Measurements from ENCODE around the gene SLC36A4. TPM values are rescaled to one million over a fixed set of nuclear protein-coding genes. Genes with fewer than 3 reads are reported as not detected.

Gene SLC36A4
- total RNA-seq, 1 donor from 2014 or later: 6.8 TPM

DNA sequence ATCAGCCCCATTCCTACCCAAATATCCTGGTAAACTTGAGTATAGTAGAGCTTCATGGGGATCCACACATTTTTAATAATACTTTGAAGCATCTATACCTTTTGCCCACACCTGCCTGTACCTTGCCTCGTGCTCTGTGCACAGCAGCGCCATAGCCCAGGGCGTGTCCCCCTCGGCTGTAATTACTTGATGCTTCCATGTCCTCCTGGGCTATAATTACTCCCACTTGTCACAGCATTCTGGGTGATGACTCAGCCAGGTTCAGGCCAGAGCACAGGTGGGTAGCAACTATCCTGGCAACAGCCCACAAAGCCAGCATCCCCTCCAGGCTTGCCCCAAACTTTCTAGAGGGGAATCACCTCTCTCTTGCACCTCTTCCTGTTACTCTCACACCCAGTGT, 23.7 kb upstream of the SLC36A4 start:
- no peak overlapping the region for H3K4me3 ChIP-seq (ENCODE audit: low read length in 3 of 3)

DNA sequence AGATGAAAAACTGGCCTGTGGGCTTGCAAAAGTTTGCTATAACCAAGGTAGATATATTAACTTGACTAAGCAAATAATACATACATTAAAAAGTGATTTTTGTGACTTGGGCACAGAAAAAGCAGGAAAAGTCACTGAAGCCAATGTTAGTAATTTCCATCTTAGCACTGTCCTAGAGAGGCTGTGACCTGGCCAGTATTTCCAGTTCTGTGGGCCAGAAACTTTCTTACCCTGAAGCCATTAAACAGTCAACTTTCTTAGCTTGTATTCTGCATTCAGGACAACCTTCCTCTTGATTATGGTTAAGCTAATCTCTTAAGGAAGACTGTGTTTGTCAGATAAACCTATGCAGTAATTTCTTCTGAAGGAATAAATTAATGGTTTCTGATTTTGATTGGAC, 22.3 kb upstream of the SLC36A4 start:
- Histone ChIP-seq H3K9ac (ENCODE audit: low read depth in 1 of 3, low read length in 3 of 3) (no peak overlapping the region), H3K36me3 (ENCODE audit: control insufficient read depth in 3 of 3, insufficient read depth in 3 of 3, low read length in 3 of 3) (no peaks in the 10 kb centered on the region), H3K27me3 (ENCODE audit: control insufficient read depth in 3 of 3, insufficient read depth in 3 of 3, low read length in 3 of 3) (peaks cover 0 to 3% (median 0%) of the 10 kb centered on the region in 3 donors), H3K4me3 (ENCODE audit: low read length in 3 of 3) (no peak overlapping the region), H3K4me1 (ENCODE audit: control insufficient read depth in 3 of 3, insufficient read depth in 3 of 3, low read length in 3 of 3) (no peaks in the 10 kb centered on the region), H3K27ac (ENCODE audit: low read depth, low read length) (no peak overlapping the region), H3K9me3 (ENCODE audit: control insufficient read depth in 3 of 3, low read length in 3 of 3) (no peaks in the 10 kb centered on the region)

More for the DNA sequence above, 23.7 kb upstream of the SLC36A4 start:
- H3K9ac ChIP-seq (ENCODE audit: low read depth in 1 of 3, low read length in 3 of 3): no peak overlapping the region
- no peaks in the 10 kb centered on the region for H3K4me1 ChIP-seq (ENCODE audit: control insufficient read depth in 3 of 3, insufficient read depth in 3 of 3, low read length in 3 of 3)
- no peak overlapping the region for H3K27ac ChIP-seq (ENCODE audit: low read depth, low read length)
- H3K36me3 ChIP-seq (ENCODE audit: control insufficient read depth in 3 of 3, insufficient read depth in 3 of 3, low read length in 3 of 3): no peaks in the 10 kb centered on the region
- H3K9me3 ChIP-seq (ENCODE audit: control insufficient read depth in 3 of 3, low read length in 3 of 3): no peaks in the 10 kb centered on the region
- H3K27me3 ChIP-seq (ENCODE audit: control insufficient read depth in 3 of 3, insufficient read depth in 3 of 3, low read length in 3 of 3): peaks cover 0 to 3% (median 0%) of the 10 kb centered on the region in 3 donors

DNA sequence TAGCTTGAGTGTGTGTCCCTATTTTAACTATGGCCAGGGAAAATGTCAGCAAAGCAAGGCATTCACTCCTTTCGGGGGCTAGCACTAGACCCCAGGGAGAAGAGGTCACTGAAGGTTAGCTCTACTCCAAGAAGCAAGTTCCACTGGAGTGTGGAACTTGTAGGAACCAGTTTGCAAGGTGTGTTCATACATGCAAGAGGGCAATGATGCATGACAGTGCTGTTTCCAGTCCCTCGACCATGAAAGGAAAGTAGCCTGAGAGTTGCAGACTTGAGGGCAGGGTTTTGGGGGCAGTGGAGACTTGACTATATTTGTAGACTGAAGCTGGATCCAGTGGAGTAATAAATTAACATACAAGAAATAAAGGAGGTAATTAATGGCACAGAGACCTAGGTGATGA, 21.6 kb upstream of the SLC36A4 start:
- no peak overlapping the region for H3K27ac ChIP-seq (ENCODE audit: low read depth, low read length)
- no peaks in the 10 kb centered on the region for H3K9me3 ChIP-seq (ENCODE audit: control insufficient read depth in 3 of 3, low read length in 3 of 3)
- H3K4me3 ChIP-seq (ENCODE audit: low read length in 3 of 3): no peak overlapping the region
- no peak overlapping the region for H3K9ac ChIP-seq (ENCODE audit: low read depth in 1 of 3, low read length in 3 of 3)
- H3K36me3 ChIP-seq (ENCODE audit: control insufficient read depth in 3 of 3, insufficient read depth in 3 of 3, low read length in 3 of 3): no peaks in the 10 kb centered on the region
- H3K4me1 ChIP-seq (ENCODE audit: control insufficient read depth in 3 of 3, insufficient read depth in 3 of 3, low read length in 3 of 3): no peaks in the 10 kb centered on the region
- peaks cover 0 to 3% (median 0%) of the 10 kb centered on the region in 3 donors for H3K27me3 ChIP-seq (ENCODE audit: control insufficient read depth in 3 of 3, insufficient read depth in 3 of 3, low read length in 3 of 3)

DNA sequence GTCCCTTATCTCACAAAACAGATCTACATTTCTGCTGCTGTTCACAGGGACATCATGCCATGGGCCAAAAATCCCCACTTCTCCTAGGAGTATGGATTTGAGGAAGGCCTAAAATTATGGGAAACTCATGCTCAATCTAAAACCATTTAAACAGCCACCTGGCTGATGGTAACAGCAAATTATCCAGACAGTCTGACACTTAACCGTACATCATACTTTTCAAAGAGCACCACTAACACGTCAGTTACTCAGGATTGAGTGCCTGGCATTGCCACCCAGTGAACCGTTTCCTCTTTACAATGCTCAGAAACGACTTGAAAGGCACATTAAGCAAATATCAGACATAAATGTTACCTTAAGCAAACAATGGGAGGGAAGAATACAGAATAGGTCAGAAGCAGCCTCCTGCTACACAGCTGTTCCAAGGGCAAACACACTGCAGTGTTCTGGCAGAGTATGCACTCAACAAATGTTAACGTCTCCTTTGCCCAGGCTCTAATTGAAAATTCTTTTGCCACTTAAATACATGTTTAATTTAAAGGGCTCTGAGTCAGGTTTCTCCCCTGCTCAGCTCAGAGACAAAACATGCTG, 18.8 kb upstream of the SLC36A4 start:
- Histone ChIP-seq H3K27me3 (ENCODE audit: control insufficient read depth in 3 of 3, insufficient read depth in 3 of 3, low read length in 3 of 3) (peaks cover 0 to 2% (median 0%) of the 10 kb centered on the region in 3 donors), H3K27ac (ENCODE audit: low read depth, low read length) (no peak overlapping the region), H3K9me3 (ENCODE audit: control insufficient read depth in 3 of 3, low read length in 3 of 3) (no peaks in the 10 kb centered on the region)

DNA sequence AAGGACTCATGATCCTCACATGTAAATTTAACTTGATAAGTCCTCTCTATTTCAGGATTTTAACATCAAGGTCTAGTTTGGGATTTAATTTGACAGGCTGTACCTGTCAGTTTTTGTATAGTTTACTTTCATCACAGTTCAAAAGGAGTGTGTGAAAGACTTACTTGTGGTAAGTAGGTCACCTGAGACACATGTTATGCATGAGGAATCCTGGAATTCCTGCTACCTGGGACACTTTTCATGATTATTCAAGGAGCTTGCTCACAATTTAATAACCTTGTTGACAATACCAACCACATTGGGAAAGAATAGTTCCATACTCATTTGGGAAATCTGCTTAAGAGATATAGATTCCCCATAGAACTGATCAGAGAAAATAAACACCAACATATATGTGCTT, 15.8 kb upstream of the SLC36A4 start:
- H3K36me3 ChIP-seq (ENCODE audit: control insufficient read depth in 3 of 3, insufficient read depth in 3 of 3, low read length in 3 of 3): no peaks in the 10 kb centered on the region
- H3K27ac ChIP-seq (ENCODE audit: low read depth, low read length): no peak overlapping the region
- H3K9ac ChIP-seq (ENCODE audit: low read depth in 1 of 3, low read length in 3 of 3): no peak overlapping the region
- peaks cover 0 to 6% (median 0%) of the 10 kb centered on the region in 3 donors for H3K9me3 ChIP-seq (ENCODE audit: control insufficient read depth in 3 of 3, low read length in 3 of 3)
- no peaks in the 10 kb centered on the region for H3K27me3 ChIP-seq (ENCODE audit: control insufficient read depth in 3 of 3, insufficient read depth in 3 of 3, low read length in 3 of 3)
- no peaks in the 10 kb centered on the region for H3K4me1 ChIP-seq (ENCODE audit: control insufficient read depth in 3 of 3, insufficient read depth in 3 of 3, low read length in 3 of 3)
- no peak overlapping the region for H3K4me3 ChIP-seq (ENCODE audit: low read length in 3 of 3)

More for the DNA sequence above, 18.8 kb upstream of the SLC36A4 start:
- no peaks in the 10 kb centered on the region for H3K36me3 ChIP-seq (ENCODE audit: control insufficient read depth in 3 of 3, insufficient read depth in 3 of 3, low read length in 3 of 3)
- H3K9ac ChIP-seq (ENCODE audit: low read depth in 1 of 3, low read length in 3 of 3): no peak overlapping the region
- no peak overlapping the region for H3K4me3 ChIP-seq (ENCODE audit: low read length in 3 of 3)
- no peaks in the 10 kb centered on the region for H3K4me1 ChIP-seq (ENCODE audit: control insufficient read depth in 3 of 3, insufficient read depth in 3 of 3, low read length in 3 of 3)

DNA sequence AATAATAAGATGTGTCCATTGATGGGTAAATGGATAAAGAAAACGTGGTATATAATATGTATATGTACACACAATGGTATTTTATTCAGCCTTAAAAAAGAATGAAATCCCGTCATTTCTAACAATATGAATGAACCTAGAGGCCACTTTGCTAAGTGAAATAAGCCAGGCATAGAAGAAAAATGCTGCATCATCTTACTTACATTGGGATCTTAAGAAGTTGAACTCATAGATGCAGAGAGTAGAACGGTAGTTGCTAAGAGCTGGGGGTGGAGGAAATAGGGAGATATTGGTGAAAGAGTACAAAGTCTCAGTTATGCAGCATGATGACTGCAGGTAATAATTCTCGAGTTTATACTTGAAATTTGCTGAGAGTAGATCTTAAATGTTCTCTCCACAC, 14.3 kb upstream of the SLC36A4 start:
- H3K27ac ChIP-seq (ENCODE audit: low read depth, low read length): no peak overlapping the region
- H3K4me1 ChIP-seq (ENCODE audit: control insufficient read depth in 3 of 3, insufficient read depth in 3 of 3, low read length in 3 of 3): no peaks in the 10 kb centered on the region
- peaks cover 0 to 13% (median 3%) of the 10 kb centered on the region in 3 donors for H3K9me3 ChIP-seq (ENCODE audit: control insufficient read depth in 3 of 3, low read length in 3 of 3)
- no peaks in the 10 kb centered on the region for H3K36me3 ChIP-seq (ENCODE audit: control insufficient read depth in 3 of 3, insufficient read depth in 3 of 3, low read length in 3 of 3)
- no peak overlapping the region for H3K9ac ChIP-seq (ENCODE audit: low read depth in 1 of 3, low read length in 3 of 3)
- no peaks in the 10 kb centered on the region for H3K27me3 ChIP-seq (ENCODE audit: control insufficient read depth in 3 of 3, insufficient read depth in 3 of 3, low read length in 3 of 3)
- H3K4me3 ChIP-seq (ENCODE audit: low read length in 3 of 3): no peak overlapping the region

DNA sequence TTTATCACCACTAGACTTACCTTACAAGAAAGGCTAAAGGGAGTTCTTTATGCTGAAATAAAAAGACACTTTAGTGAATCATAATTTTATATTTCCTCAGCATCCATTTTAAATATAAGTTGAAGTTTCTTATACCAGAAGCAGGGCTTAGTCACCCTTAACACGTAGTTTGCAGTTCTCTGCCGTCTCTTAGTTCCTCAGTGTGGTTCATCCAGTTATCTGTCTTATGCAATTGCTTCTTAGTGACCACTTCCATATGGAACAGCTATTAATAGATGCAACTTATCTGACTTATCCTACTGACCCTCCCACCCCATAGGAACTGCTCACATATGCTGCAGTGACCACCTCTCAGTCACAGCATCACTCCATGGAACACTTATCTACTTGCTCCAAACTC, 11.7 kb upstream of the SLC36A4 start:
- Histone ChIP-seq H3K4me3 (ENCODE audit: low read length in 3 of 3) (no peak overlapping the region), H3K36me3 (ENCODE audit: control insufficient read depth in 3 of 3, insufficient read depth in 3 of 3, low read length in 3 of 3) (no peaks in the 10 kb centered on the region), H3K9ac (ENCODE audit: low read depth in 1 of 3, low read length in 3 of 3) (no peak overlapping the region), H3K9me3 (ENCODE audit: control insufficient read depth in 3 of 3, low read length in 3 of 3) (peaks cover 0 to 13% (median 3%) of the 10 kb centered on the region in 3 donors), H3K4me1 (ENCODE audit: control insufficient read depth in 3 of 3, insufficient read depth in 3 of 3, low read length in 3 of 3) (no peaks in the 10 kb centered on the region), H3K27ac (ENCODE audit: low read depth, low read length) (no peak overlapping the region), H3K27me3 (ENCODE audit: control insufficient read depth in 3 of 3, insufficient read depth in 3 of 3, low read length in 3 of 3) (no peaks in the 10 kb centered on the region)

DNA sequence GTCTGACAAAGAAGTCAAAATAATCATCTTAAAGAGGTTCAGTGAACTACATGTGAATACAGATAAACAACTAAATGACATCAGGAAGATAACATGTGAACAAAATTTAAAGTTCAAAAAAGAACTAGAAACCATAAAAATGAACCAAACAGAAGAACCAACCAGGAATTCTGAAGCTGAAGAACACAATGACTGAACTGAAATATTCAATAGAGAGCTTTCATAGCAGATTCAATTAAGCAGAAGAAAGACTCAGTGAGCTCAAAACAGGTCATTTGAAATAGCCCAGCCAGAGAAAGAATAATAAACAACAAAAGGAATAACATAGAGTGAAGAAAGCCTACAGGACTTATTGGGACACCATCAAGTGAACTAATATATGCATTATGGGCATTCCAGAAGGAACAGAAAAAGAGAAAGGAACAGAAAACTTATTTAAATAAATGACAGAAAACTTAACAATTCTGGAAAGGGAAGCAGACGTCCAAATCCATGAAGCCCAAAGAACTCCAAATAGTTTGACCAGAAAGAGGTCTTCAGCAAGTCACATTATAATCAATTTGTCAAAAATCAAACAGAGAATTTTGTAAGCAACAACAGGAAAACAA, 11.0 kb upstream of the SLC36A4 start:
- H3K9me3 ChIP-seq (ENCODE audit: control insufficient read depth in 3 of 3, low read length in 3 of 3): peaks cover 0 to 13% (median 3%) of the 10 kb centered on the region in 3 donors
- H3K4me3 ChIP-seq (ENCODE audit: low read length in 3 of 3): no peak overlapping the region
- H3K27ac ChIP-seq (ENCODE audit: low read depth, low read length): no peak overlapping the region
- no peaks in the 10 kb centered on the region for H3K4me1 ChIP-seq (ENCODE audit: control insufficient read depth in 3 of 3, insufficient read depth in 3 of 3, low read length in 3 of 3)
- H3K36me3 ChIP-seq (ENCODE audit: control insufficient read depth in 3 of 3, insufficient read depth in 3 of 3, low read length in 3 of 3): no peaks in the 10 kb centered on the region
- H3K9ac ChIP-seq (ENCODE audit: low read depth in 1 of 3, low read length in 3 of 3): no peak overlapping the region
- H3K27me3 ChIP-seq (ENCODE audit: control insufficient read depth in 3 of 3, insufficient read depth in 3 of 3, low read length in 3 of 3): no peaks in the 10 kb centered on the region

DNA sequence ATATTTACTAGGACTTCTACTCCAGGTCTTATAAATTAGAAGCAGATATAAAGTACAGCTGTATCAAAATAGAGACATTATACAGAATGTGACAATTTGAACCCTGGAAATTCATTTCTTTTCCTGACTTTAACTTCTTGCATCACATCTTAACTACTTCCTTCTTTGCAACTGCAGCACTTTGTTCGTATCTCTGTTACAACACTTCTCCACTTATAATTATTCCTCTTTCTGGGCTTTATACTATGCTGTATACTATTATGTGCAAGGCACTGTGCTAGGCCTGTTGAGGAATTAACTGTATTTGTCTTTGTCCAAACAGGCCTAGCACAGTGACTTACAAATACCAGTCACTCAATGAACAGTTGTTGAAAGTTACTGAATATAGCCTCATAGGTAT, 1.8 kb upstream of the SLC36A4 start:
- no peaks in the 10 kb centered on the region for H3K9me3 ChIP-seq (ENCODE audit: control insufficient read depth in 3 of 3, low read length in 3 of 3)
- no peaks in the 10 kb centered on the region for H3K27me3 ChIP-seq (ENCODE audit: control insufficient read depth in 3 of 3, insufficient read depth in 3 of 3, low read length in 3 of 3)
- H3K36me3 ChIP-seq (ENCODE audit: control insufficient read depth in 3 of 3, insufficient read depth in 3 of 3, low read length in 3 of 3): no peaks in the 10 kb centered on the region
- H3K27ac ChIP-seq (ENCODE audit: low read depth, low read length): no peak overlapping the region
- H3K9ac ChIP-seq (ENCODE audit: low read depth in 1 of 3, low read length in 3 of 3): no peak overlapping the region
- H3K4me1 ChIP-seq (ENCODE audit: control insufficient read depth in 3 of 3, insufficient read depth in 3 of 3, low read length in 3 of 3): peaks cover 0 to 5% (median 0%) of the 10 kb centered on the region in 3 donors
- no peak overlapping the region for H3K4me3 ChIP-seq (ENCODE audit: low read length in 3 of 3)

DNA sequence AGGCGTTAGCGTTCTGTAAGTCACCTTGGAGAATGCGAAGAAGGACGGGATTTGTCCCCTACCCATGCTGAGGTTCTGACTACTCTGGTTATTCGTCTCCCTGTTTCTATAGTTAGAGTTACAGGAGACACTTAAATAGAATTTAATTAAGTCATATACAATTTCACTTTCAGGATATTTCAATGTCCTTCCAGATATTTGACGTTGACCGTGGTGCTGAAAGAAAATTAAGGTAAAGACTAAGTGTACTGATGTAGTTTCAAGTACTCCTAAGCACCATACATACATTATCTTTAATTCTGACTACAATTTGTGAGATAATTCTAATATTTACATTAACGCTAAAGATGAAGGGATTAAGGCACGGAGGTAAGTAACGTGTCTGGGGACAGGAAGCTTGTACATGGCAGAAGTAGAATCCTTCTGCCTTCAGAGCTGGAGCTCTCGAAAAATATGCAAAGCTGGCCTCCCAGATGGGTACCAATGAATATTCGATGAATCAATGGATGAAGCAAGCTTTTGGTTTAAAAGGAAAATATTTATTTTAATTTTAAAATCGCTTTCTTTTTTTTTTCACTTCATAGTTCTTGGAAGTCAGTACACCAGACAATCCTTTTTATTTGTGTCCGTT, 539 bp upstream of the SLC36A4 start:
- Histone ChIP-seq H3K27me3 (ENCODE audit: control insufficient read depth in 3 of 3, insufficient read depth in 3 of 3, low read length in 3 of 3) (no peaks in the 10 kb centered on the region), H3K4me3 (ENCODE audit: low read length in 3 of 3) (peak overlapping the region; percentile 68 to 84 (median 78)), H3K9me3 (ENCODE audit: control insufficient read depth in 3 of 3, low read length in 3 of 3) (no peaks in the 10 kb centered on the region), H3K9ac (ENCODE audit: low read depth in 1 of 3, low read length in 3 of 3) (peak overlapping the region; percentile 58 to 83 (median 82)), H3K4me1 (ENCODE audit: control insufficient read depth in 3 of 3, insufficient read depth in 3 of 3, low read length in 3 of 3) (peaks cover 0 to 5% (median 0%) of the 10 kb centered on the region in 3 donors), H3K36me3 (ENCODE audit: control insufficient read depth in 3 of 3, insufficient read depth in 3 of 3, low read length in 3 of 3) (no peaks in the 10 kb centered on the region), H3K27ac (ENCODE audit: low read depth, low read length) (peak overlapping the region; percentile 83)

All from skeletal muscle tissue (tissue), 4 donors.